GM19438 (cell line): ENCODE measurements around the gene ADSS2.
"Not testable (repeated sequence)": the region's sequence is repeated elsewhere in the genome, so short reads cannot be mapped to it uniquely, and the experiment has no call there.

Experiments
- ATAC-seq: cut with Tn5 transposase; IDR thresholded peaks from one replicate; pipeline ENCODE4 v1.9.1; 2021; ENCODE audit warnings: low read depth; ENCODE audit not compliant: unreplicated experiment

ADSS2 gene

DNA sequence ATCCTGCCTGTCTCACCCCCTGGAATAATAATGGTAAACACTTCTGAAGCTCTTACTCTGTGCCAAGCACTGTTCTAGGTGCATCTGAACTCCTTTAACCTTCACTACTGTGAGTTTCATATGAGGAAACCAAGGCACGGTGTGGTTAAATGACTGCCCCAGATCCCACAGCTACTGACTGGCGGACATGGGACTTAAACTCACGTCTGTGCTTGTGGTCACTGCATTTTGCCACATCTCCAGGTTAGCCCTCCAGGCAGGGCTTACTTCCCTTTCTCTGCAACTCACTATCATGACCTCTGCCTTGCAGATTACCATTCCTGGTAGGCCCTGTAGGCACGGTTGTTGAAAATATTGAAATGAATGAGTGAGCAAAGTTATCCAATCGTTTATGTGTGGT is 83.4 kb downstream of the ADSS2 start:
- no peak for ATAC-seq

DNA sequence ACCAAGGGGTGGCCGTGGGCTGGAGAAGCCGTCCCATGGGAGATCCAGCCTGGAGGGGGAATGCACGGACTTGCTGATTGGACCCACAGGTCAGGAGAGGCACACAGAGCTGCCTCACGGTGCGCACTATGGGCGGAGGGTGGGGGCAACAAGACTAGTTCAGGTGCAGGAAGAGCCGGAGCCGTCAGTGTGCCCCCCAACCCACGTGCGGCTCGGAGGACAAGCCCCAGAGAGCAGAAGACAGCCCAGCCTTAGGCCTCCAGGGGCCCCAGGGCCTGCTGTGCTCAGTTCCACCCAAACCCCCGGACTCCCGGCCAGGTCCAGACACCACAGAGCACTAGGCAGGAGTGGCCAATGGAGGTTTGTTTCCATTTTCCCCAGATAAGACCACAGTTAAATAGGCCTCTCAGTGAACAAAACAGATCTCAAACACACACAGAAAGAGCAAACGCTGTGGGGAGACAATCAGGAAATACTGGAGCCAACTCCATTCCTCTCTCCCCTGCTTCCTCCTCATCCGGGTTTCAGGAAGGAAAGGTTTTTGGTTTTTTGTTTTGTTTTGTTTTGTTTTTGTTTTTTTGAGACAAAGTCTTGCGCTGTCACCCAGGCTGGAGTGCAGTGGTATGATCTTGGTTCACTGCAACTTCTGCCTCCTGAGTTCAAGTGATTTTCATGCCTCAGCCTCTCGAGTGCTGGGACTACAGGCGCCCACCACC is 84.2 kb downstream of the ADSS2 start:
- ATAC-seq, result no peak

DNA sequence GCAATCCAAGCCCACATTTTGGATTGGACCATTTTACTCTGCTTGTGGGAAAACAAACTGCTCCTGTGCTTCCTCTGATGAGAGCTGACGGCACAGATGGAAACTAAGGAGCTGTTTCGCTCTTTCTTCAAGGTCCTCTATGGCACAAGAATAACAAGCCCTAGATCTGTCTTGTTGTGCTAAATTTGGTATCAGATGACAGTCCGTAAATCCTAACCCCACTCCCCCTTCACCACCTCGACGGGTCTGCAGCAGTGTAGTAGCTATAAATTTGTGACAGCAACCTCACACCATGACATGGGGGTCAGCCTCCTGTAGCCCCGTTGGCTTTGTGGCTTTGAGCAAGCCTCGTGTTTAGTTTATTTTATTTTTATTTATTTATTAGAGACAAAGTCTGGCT is 85.9 kb downstream of the ADSS2 start:
- no peak for ATAC-seq

DNA sequence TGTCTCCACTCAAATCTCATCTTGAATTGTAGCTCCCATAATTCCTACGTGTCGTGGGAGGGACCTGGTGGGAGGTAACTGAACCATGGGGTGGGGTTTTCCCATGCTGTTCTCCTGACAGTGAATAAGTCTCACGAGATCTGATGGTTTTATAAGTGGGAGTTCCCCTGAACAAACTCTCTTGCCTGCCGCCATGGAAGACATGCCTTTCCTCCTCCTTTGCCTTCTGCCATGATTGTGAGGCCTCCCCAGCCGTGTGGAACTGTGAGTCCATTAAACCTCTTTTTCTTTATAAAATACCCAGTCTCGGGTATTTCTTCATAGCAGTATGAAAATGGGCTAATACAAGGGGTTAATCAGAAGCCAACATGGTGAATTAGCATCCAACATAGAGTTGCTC is 86.4 kb downstream of the ADSS2 start:
- not testable (repeated sequence) for ATAC-seq

DNA sequence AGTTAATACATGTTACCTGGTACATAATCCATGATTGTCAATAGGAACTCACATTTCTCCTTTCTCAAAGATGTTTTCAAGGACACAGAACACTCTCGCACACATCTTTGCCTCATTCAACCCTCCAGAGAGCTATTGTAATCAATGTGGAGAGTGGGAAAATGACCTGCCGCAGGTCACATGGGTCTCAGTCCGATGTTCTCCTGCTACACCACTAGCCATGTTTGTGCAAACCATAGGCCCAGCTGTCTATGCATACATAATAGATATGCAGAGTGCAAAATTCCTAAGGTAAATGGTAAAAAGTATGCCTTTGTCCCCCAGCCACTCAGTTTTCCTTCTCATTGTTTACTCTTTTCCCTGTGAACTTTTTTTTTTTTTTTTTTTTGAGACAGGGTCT is 89.2 kb downstream of the ADSS2 start:
- no peak for ATAC-seq

DNA sequence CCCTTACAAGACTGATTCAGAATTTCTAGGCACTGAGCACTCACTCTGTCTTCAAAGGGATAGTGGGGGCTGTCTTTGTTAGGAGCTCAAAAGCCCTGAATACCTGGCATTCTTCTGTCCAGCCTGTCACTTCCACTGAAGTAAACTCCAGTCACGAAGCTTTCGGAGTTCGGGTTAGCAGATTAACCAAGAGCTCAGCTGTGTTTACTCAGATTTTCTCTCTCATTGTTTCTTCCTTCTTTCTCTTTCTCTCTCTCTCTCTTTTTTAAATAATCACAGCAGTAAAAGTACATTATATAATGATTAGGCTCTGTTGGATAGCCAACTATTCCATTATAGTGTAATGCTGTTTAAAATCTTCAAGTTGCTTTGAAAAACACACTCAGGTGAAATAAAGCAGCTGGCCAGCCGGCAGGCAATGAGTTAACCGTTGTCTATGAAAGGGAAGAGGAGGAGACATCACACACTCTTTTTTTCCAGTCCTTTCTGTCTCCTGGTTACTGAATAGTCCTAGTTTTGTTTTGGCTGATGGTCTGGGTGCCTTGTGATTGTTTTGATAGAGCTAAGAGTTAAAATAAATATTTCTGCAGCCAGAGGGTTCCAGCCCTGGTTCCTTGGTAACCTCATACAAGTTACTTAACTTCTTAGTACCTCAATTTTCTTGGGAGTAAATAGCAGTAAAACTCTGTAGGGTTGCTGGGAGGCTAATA is 89.8 kb downstream of the ADSS2 start:
- ATAC-seq, result no peak
